Thyroid gland (tissue), 4 donors: ENCODE measurements around the gene TECPR2.

Experiments
- CTCF ChIP-seq, 6 experiments: fragments of 200-600 bp in 3 of 6; fragments of 450-650 bp in 3 of 6; sonication (generic) in 3 of 6; IDR thresholded peaks; one replicate each; pipeline ENCODE4 v1.5.1; 2016 to 2019; ENCODE audit warnings: antibody characterized with exemption in 6 of 6, mild to moderate bottlenecking in 2 of 6, inconsistent platforms in 1 of 6, moderate library complexity in 1 of 6
- POLR2A ChIP-seq, 2 donors: fragments of 450-650 bp; IDR thresholded peaks; one replicate each; pipeline ENCODE4 v1.6.1; 2017; ENCODE audit warnings: antibody characterized with exemption in 2 of 2, mild to moderate bottlenecking in 2 of 2, moderate library complexity in 1 of 2

- TF ChIP-seq CTCF (IDR thresholded peaks at IDR 0.05) (no peak), POLR2A (IDR thresholded peaks at IDR 0.05) (no peak)
Observed at GRCh38 chr14:102419716-102420115, 57.0 kb downstream of the TECPR2 start.
